Lower lobe of right lung (tissue), 2 donors: ENCODE results near the gene MAVS. TPM values are rescaled to one million over a fixed set of nuclear protein-coding genes. Genes with fewer than 3 reads are reported as not detected.

Experiments used
- ATAC-seq, 2 donors: fragments of 200-7000 bp; cut with Tn5 transposase; one replicate each; pipeline ENCODE4 v1.9.1; 2020 to 2022; ENCODE audit warnings: mild to moderate bottlenecking in 2 of 2, moderate library complexity in 2 of 2
- DNase-seq: peaks from one replicate; pipeline ENCODE4 v3.0.0-alpha.2; 2020
- H3K27ac ChIP-seq: fragments of 200-600 bp; one replicate; pipeline ENCODE4 v1.8.0; 2022
- H3K27me3 ChIP-seq: fragments of 200-600 bp; one replicate; pipeline ENCODE4 v1.8.0; 2022; ENCODE audit warnings: low read depth
- H3K36me3 ChIP-seq: fragments of 200-600 bp; one replicate; pipeline ENCODE4 v1.8.0; 2022; ENCODE audit warnings: mild to moderate bottlenecking
- H3K4me1 ChIP-seq: fragments of 200-600 bp; one replicate; pipeline ENCODE4 v1.8.0; 2022
- H3K4me3 ChIP-seq: fragments of 200-600 bp; one replicate; pipeline ENCODE4 v1.8.0; 2022; ENCODE audit warnings: mild to moderate bottlenecking
- H3K9me3 ChIP-seq: fragments of 200-600 bp; one replicate; pipeline ENCODE4 v1.8.0; 2022
- intact Hi-C: fragments of 100-400 bp; cut with DNase I; formaldehyde crosslinking; loops from one replicate; pipeline ENCODE4 v1.11.0; 2022
- microRNA-seq: library from miRNA; unstranded; fragments of <30 nt; microRNA quantifications from one replicate; pipeline ENCODE4 v1.2.0, GENCODE V29; 2020; ENCODE audit warnings: borderline number of aligned reads
- total RNA-seq: library from RNA; stranded (reverse); fragmentation: NEBNext Ultra II Directional; extraction: Animal tissue kit (Norgen Biotek cat#: 25700); gene quantifications from one replicate; pipeline ENCODE4 v1.2.1, GENCODE V29; 2021
- TF ChIP-seq, protein P1 (sequence below): fragments of 200-600 bp; IDR thresholded peaks from one replicate; pipeline ENCODE4 v1.8.0; 2022; ENCODE audit warnings: antibody characterized with exemption, mild to moderate bottlenecking
- donor health status: DM: no; HTN: yes; CAD: no; lungs with severe emphysema.

Gene MAVS
- total RNA-seq, 1 donor from 2014 or later: 42.9 TPM

DNA sequence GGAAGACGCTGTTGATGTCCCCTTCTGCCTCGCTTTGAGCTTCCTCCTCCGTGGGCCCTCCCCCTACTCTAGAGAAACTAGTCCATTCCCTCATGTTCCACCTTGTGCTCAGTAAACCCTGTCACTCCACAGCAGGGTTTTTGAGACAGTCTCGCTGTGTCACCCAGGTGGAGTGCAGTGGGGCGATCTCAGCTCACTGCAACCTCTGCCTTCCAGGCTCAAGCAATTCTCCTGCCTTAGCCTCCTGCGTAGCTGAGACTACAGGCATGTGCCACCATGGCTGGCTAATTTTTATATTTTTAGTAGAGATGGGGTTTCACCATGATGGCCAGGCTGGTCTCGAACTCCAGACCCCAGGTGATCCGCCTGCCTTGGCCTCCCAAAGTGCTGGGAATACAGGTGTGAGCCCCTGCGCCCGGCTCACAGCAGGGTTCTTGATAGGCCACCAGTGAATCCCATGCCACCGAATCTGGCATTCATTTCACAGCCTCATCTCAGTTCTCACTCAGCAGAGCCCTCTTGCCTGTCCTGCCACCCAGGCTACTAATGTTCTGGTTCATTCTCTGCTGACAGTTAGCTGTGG is 78.6 kb downstream of the MAVS start:
- intact Hi-C loops: no loop called here
- TF ChIP-seq, protein P1, sequence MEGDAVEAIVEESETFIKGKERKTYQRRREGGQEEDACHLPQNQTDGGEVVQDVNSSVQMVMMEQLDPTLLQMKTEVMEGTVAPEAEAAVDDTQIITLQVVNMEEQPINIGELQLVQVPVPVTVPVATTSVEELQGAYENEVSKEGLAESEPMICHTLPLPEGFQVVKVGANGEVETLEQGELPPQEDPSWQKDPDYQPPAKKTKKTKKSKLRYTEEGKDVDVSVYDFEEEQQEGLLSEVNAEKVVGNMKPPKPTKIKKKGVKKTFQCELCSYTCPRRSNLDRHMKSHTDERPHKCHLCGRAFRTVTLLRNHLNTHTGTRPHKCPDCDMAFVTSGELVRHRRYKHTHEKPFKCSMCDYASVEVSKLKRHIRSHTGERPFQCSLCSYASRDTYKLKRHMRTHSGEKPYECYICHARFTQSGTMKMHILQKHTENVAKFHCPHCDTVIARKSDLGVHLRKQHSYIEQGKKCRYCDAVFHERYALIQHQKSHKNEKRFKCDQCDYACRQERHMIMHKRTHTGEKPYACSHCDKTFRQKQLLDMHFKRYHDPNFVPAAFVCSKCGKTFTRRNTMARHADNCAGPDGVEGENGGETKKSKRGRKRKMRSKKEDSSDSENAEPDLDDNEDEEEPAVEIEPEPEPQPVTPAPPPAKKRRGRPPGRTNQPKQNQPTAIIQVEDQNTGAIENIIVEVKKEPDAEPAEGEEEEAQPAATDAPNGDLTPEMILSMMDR: no peak
- Histone ChIP-seq H3K36me3 (peaks cover 55% of the 10 kb centered on the region), H3K27me3 (no peaks in the 10 kb centered on the region), H3K9me3 (no peaks in the 10 kb centered on the region), H3K27ac (no peak overlapping the region), H3K4me1 (peaks cover 60% of the 10 kb centered on the region), H3K4me3 (no peak overlapping the region)
- DNase-seq (no peak), ATAC-seq (no peak)

Small RNAs within 50 kb of the gene (microRNA-seq; reads per million reads assigned to microRNA genes)
- gene MIR103A2: not detected
- gene MIR103B2: not detected

Other genes starting within 250 kb of the MAVS start
- not detected for gene GFRA4, start 183.4 kb upstream of the MAVS start, total RNA-seq
- gene ADAM33, start 164.8 kb upstream of the MAVS start, total RNA-seq: 11.7 TPM
- gene SIGLEC1, start 134.2 kb upstream of the MAVS start, total RNA-seq: 114 TPM
- gene HSPA12B, start 114.1 kb upstream of the MAVS start, total RNA-seq: 36.9 TPM
- gene ADISSP, start 79.1 kb upstream of the MAVS start, total RNA-seq: 33.2 TPM
- gene SPEF1, start 65.4 kb upstream of the MAVS start, total RNA-seq: 3.9 TPM
- gene CENPB, start 60.1 kb upstream of the MAVS start, total RNA-seq: 76.2 TPM
- 97.7 TPM for gene CDC25B, start 50.5 kb upstream of the MAVS start, total RNA-seq
- 11.1 TPM for gene AP5S1, start 26.3 kb upstream of the MAVS start, total RNA-seq
- gene PANK2, start 42.6 kb downstream of the MAVS start, total RNA-seq: 39.1 TPM
- gene RNF24, start 168.7 kb downstream of the MAVS start, total RNA-seq: 25.1 TPM